Measurements from ENCODE around the gene ZNF772. TPM values are rescaled to one million over a fixed set of nuclear protein-coding genes. Genes with fewer than 3 reads are reported as not detected.

The ZNF772 gene
- total RNA-seq, 1 experiment from 2014 or later = 9.9 TPM

DNA sequence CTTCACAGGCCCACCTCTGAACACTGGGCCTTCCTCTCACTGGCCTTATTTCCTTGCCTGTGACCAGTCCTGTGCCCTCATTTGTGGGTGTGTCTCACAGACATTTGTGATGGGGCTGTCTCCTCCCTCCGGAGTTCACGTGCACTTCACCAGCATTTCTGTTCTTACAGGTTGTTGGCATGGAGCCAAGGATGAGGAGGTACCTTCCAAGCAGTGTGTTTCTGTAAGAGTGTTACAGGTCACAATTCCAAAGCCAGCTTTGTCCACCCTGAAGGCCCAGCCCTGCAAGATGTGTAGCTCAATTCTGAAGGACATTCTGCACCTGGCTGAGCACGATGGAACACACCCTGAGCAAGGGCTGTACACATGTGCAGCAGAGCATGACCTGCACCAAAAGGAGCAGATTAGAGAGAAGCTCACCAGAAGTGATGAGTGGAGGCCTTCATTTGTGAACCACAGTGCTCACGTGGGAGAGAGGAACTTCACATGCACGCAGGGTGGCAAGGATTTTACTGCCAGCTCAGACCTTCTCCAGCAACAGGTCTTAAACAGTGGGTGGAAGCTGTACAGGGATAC lies 34.2 kb downstream of the ZNF772 start:
- POLR2A ChIA-PET = interaction anchor here (0.6 to 0.7 kb wide), 2 partner anchors 79 to 116 kb away, joined by 3 read pairs; no protein-coding TSS in a partner anchor
- TF ChIP-seq, protein P1, sequence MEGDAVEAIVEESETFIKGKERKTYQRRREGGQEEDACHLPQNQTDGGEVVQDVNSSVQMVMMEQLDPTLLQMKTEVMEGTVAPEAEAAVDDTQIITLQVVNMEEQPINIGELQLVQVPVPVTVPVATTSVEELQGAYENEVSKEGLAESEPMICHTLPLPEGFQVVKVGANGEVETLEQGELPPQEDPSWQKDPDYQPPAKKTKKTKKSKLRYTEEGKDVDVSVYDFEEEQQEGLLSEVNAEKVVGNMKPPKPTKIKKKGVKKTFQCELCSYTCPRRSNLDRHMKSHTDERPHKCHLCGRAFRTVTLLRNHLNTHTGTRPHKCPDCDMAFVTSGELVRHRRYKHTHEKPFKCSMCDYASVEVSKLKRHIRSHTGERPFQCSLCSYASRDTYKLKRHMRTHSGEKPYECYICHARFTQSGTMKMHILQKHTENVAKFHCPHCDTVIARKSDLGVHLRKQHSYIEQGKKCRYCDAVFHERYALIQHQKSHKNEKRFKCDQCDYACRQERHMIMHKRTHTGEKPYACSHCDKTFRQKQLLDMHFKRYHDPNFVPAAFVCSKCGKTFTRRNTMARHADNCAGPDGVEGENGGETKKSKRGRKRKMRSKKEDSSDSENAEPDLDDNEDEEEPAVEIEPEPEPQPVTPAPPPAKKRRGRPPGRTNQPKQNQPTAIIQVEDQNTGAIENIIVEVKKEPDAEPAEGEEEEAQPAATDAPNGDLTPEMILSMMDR (IDR thresholded peaks at IDR 0.05; ENCODE audit: unreplicated experiment) = no peak
- intact Hi-C loops (cut with micrococcal nuclease) = no loop called here
- H3K36me3 Mint-ChIP-seq (ENCODE audit: insufficient read depth, unreplicated experiment) = peaks cover 40% of the 10 kb centered on the region
- H3K27me3 Mint-ChIP-seq (ENCODE audit: insufficient read depth, unreplicated experiment) = no peaks in the 10 kb centered on the region
- CTCF ChIA-PET = no interaction called here
- DNase-seq (ENCODE audit: unreplicated experiment) = no peak
- H3K4me1 Mint-ChIP-seq (ENCODE audit: insufficient read depth, unreplicated experiment) = peaks cover 13% of the 10 kb centered on the region
- peaks cover 32% of the 10 kb centered on the region for H3K9me3 Mint-ChIP-seq (ENCODE audit: unreplicated experiment)
- no peak overlapping the region for H3K4me3 Mint-ChIP-seq (ENCODE audit: unreplicated experiment)
- H3K27ac Mint-ChIP-seq (ENCODE audit: low read depth, unreplicated experiment) = no peak overlapping the region
- BruUV-seq (replicated peaks) = no TSS peak

DNA sequence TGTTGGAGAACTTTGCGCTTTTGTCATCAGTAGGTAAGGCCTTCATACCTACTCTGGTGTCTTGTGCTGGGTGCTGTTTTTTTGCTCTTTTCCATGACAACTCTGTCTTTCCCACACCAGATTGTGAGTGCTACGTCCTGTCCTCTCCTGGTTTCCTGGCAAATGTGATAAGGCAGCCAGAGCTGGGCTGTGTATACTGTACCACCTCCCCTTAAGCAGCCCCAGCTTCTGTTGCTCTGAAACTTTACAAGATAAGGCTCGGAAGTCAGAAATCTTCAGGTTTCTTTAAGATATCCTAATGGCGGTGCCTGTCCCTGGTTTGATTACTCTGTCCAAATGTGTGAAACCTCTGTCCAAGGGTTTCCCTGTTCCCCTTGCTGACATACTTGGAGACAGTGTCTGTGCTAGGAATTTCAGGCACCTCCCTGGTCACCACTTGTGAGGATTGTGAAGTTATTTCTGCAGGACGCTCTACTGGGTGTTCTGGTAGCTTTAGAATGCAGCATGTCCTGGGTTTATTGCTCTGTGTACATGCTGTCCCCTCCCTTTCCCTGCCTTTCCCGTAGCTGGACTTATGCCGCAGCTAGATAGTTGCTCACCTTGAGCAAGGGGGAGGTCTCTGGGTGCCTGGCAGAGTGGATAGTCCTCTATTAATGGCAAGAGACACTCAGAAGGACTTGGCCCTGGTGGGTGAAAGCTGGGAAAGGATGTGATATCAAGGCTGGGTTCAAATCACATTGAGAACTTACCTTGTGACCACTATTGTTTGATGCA lies 35.2 kb downstream of the ZNF772 start:
- ChIA-PET POLR2A (no interaction called here), CTCF (interaction anchor here (0.6 kb wide), 1 partner anchor 182 kb away, joined by 3 read pairs; no protein-coding TSS in a partner anchor)
- no peak overlapping the region for H3K27ac Mint-ChIP-seq (ENCODE audit: low read depth, unreplicated experiment)
- H3K4me3 Mint-ChIP-seq (ENCODE audit: unreplicated experiment) = no peak overlapping the region
- DNase-seq (ENCODE audit: unreplicated experiment) = no peak
- H3K27me3 Mint-ChIP-seq (ENCODE audit: insufficient read depth, unreplicated experiment) = no peaks in the 10 kb centered on the region
- peaks cover 41% of the 10 kb centered on the region for H3K36me3 Mint-ChIP-seq (ENCODE audit: insufficient read depth, unreplicated experiment)
- no TSS peak for BruUV-seq (replicated peaks)
- intact Hi-C loops (cut with micrococcal nuclease) = no loop called here
- TF ChIP-seq, protein P1 (IDR thresholded peaks at IDR 0.05; ENCODE audit: unreplicated experiment) = no peak
- peaks cover 32% of the 10 kb centered on the region for H3K9me3 Mint-ChIP-seq (ENCODE audit: unreplicated experiment)
- peaks cover 13% of the 10 kb centered on the region for H3K4me1 Mint-ChIP-seq (ENCODE audit: insufficient read depth, unreplicated experiment)

DNA sequence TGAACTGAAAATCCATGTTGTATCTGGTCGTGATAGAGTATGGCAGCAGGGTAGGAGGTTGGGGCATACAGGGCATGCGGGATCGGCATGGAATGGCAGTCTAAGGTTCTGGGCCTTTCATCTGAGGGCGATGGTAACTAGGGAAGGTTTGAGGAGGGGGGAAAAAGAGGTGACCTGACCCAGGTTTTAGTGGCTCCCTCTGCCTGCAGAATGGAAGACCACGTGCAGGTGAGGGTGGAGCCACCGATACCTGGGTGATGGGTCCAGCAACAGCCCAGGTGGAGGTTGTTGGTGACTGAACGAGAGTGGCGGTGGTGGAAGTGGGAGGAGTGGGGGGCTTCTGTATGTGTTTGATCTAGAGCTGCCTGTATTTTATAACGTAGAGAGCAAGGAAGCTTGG lies 38.4 kb downstream of the ZNF772 start:
- Mint-ChIP-seq H3K27me3 (ENCODE audit: insufficient read depth, unreplicated experiment) (no peaks in the 10 kb centered on the region), H3K4me1 (ENCODE audit: insufficient read depth, unreplicated experiment) (peaks cover 33% of the 10 kb centered on the region), H3K27ac (ENCODE audit: low read depth, unreplicated experiment) (peak overlapping the region; percentile 68), H3K36me3 (ENCODE audit: insufficient read depth, unreplicated experiment) (peaks cover 42% of the 10 kb centered on the region), H3K9me3 (ENCODE audit: unreplicated experiment) (peaks cover 32% of the 10 kb centered on the region), H3K4me3 (ENCODE audit: unreplicated experiment) (no peak overlapping the region)
- POLR2A ChIA-PET = interaction anchor here (0.7 kb wide), 1 partner anchor 9 kb away, joined by 3 read pairs; no protein-coding TSS in a partner anchor
- DNase-seq (ENCODE audit: unreplicated experiment) = no peak
- intact Hi-C loops (cut with micrococcal nuclease) = no loop called here
- CTCF ChIA-PET = interaction anchor here (0.6 kb wide), 1 partner anchor 328 kb away, joined by 3 read pairs; no protein-coding TSS in a partner anchor
- BruUV-seq (replicated peaks) = no TSS peak
- TF ChIP-seq, protein P1 (IDR thresholded peaks at IDR 0.05; ENCODE audit: unreplicated experiment) = no peak

DNA sequence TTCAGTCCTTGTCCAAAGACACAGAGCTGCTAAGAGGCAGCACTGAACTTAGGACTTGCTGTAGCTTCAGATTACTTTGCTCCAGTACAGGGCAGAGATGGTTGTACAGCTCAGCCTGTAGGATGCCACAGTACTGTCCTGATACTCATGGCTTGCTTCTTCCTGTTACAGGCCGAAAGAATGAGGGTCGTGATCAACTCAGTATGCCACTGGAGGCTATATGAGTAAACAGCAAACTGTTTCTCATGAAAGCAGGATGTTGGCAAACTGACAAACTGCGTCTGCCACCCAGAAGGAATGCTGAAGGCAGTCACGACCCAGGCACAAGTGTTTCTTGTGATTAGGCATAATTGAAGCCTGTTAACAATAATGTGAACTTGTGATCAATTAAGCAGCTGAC lies 39.4 kb downstream of the ZNF772 start:
- Mint-ChIP-seq H3K9me3 (ENCODE audit: unreplicated experiment) (peaks cover 33% of the 10 kb centered on the region), H3K4me3 (ENCODE audit: unreplicated experiment) (no peak overlapping the region), H3K4me1 (ENCODE audit: insufficient read depth, unreplicated experiment) (peaks cover 33% of the 10 kb centered on the region), H3K36me3 (ENCODE audit: insufficient read depth, unreplicated experiment) (peaks cover 33% of the 10 kb centered on the region), H3K27ac (ENCODE audit: low read depth, unreplicated experiment) (no peak overlapping the region), H3K27me3 (ENCODE audit: insufficient read depth, unreplicated experiment) (no peaks in the 10 kb centered on the region)
- TF ChIP-seq, protein P1 (IDR thresholded peaks at IDR 0.05; ENCODE audit: unreplicated experiment) = no peak
- no TSS peak for BruUV-seq (replicated peaks)
- DNase-seq (ENCODE audit: unreplicated experiment) = no peak
- ChIA-PET POLR2A (no interaction called here), CTCF (interaction anchor here (1.0 kb wide), 1 partner anchor 27 kb away, joined by 3 read pairs; no protein-coding TSS in a partner anchor)
- intact Hi-C loops (cut with micrococcal nuclease) = no loop called here

Data from MCF 10A (cell line).